AG09309 (cell line): Measurements from ENCODE around the gene IGDCC3.
A peak's percentile ranks its signal among the peaks of the same experiment; 100 is the strongest.
"Not testable (repeated sequence)": the region's sequence is repeated elsewhere in the genome, so short reads cannot be mapped to it uniquely, and the experiment has no call there.

Experiments used
- DNase-seq: peaks from one replicate; pipeline ENCODE4 v3.0.0-alpha.2; 2010; ENCODE audit warnings: low read depth
- H3K4me3 ChIP-seq: 2 replicates; pipeline ENCODE4 v1.5.1; 2011; ENCODE audit warnings: mild to moderate bottlenecking, low read depth, low read length, moderate library complexity; ENCODE audit not compliant: control insufficient read depth
- CTCF ChIP-seq: IDR thresholded peaks from 2 replicates; pipeline ENCODE4 v1.5.1; 2011; ENCODE audit warnings: mild to moderate bottlenecking, low read depth, low read length, inconsistent platforms; ENCODE audit not compliant: insufficient read depth, control insufficient read depth; ENCODE audit errors: missing control alignments

The IGDCC3 gene

GRCh38 chr15:65400760-65401610 is 23.2 kb upstream of the IGDCC3 start:
- peak; percentile 93 for TF ChIP-seq CTCF
- no peak for DNase-seq

GRCh38 chr15:65399997-65400396 is 22.2 kb upstream of the IGDCC3 start:
- DNase-seq = no peak
- TF ChIP-seq CTCF = no peak
- no peak overlapping the region for H3K4me3 ChIP-seq

More at GRCh38 chr15:65400760-65401610, 23.2 kb upstream of the IGDCC3 start:
- H3K4me3 ChIP-seq = no peak overlapping the region

- no peak for DNase-seq
- H3K4me3 ChIP-seq = no peak overlapping the region
- TF ChIP-seq CTCF = no peak
Observed at GRCh38 chr15:65399001-65399706, 21.4 kb upstream of the IGDCC3 start.

- not testable (repeated sequence) for DNase-seq, H3K4me3 ChIP-seq
Observed at GRCh38 chr15:65398486-65398885, 20.7 kb upstream of the IGDCC3 start.

GRCh38 chr15:65396965-65397317 is 19.1 kb upstream of the IGDCC3 start:
- TF ChIP-seq CTCF = no peak
- DNase-seq = no peak

GRCh38 chr15:65396283-65396964 is 18.6 kb upstream of the IGDCC3 start:
- no peak for TF ChIP-seq CTCF
- no peak overlapping the region for H3K4me3 ChIP-seq
- no peak for DNase-seq

More at GRCh38 chr15:65396965-65397317, 19.1 kb upstream of the IGDCC3 start:
- H3K4me3 ChIP-seq = no peak overlapping the region
